T-helper 2 cell treated with Interferon-gamma antibody and Interleukin-4, amounts not matched to agents 5 μg/mL and 100 μg/mL, for 36 hours (primary cell): ENCODE data around the gene PNKD.

ENCODE experiments used
- DNase-seq: peaks from one replicate; pipeline ENCODE4 v3.0.0; 2021; ENCODE audit warnings: low spot score
- H3K27ac Mint-ChIP-seq: one replicate; pipeline ENCODE4 v1.8.0; 2021; ENCODE audit warnings: mild to moderate bottlenecking, mixed read lengths
- H3K27me3 Mint-ChIP-seq: one replicate; pipeline ENCODE4 v1.8.0; 2021; ENCODE audit warnings: low read depth, mixed read lengths
- H3K36me3 Mint-ChIP-seq: one replicate; pipeline ENCODE4 v1.8.0; 2021; ENCODE audit warnings: low read depth, mixed read lengths
- H3K4me1 Mint-ChIP-seq: one replicate; pipeline ENCODE4 v1.8.0; 2021; ENCODE audit warnings: low read depth, mixed read lengths
- H3K4me3 Mint-ChIP-seq: one replicate; pipeline ENCODE4 v1.8.0; 2022; ENCODE audit warnings: mild to moderate bottlenecking, moderate library complexity, mixed read lengths
- H3K9me3 Mint-ChIP-seq: one replicate; pipeline ENCODE4 v1.8.0; 2021; ENCODE audit warnings: mixed read lengths

PNKD gene

GRCh38 chr2:218354850-218355443, 84.6 kb downstream of the PNKD start:
- H3K27me3 Mint-ChIP-seq = peaks cover 4% of the 10 kb centered on the region
- no peaks in the 10 kb centered on the region for H3K36me3 Mint-ChIP-seq
- H3K4me3 Mint-ChIP-seq = no peak overlapping the region
- DNase-seq = no peak
- peaks cover 1% of the 10 kb centered on the region for H3K4me1 Mint-ChIP-seq
- H3K9me3 Mint-ChIP-seq = peaks cover 7% of the 10 kb centered on the region
- no peak overlapping the region for H3K27ac Mint-ChIP-seq

- Mint-ChIP-seq H3K4me1 (peaks cover 1% of the 10 kb centered on the region), H3K36me3 (no peaks in the 10 kb centered on the region), H3K27ac (no peak overlapping the region), H3K27me3 (no peaks in the 10 kb centered on the region), H3K9me3 (no peaks in the 10 kb centered on the region), H3K4me3 (no peak overlapping the region)
- no peak for DNase-seq
Measured at GRCh38 chr2:218357236-218358177, 87.2 kb downstream of the PNKD start.

- no peaks in the 10 kb centered on the region for H3K36me3 Mint-ChIP-seq
- no peak overlapping the region for H3K27ac Mint-ChIP-seq
- no peak overlapping the region for H3K4me3 Mint-ChIP-seq
- no peaks in the 10 kb centered on the region for H3K9me3 Mint-ChIP-seq
- no peak for DNase-seq
- H3K4me1 Mint-ChIP-seq = peaks cover 6% of the 10 kb centered on the region
- H3K27me3 Mint-ChIP-seq = peaks cover 3% of the 10 kb centered on the region
Measured at GRCh38 chr2:218360453-218360852, 90.1 kb downstream of the PNKD start.

- Mint-ChIP-seq H3K4me1 (peaks cover 12% of the 10 kb centered on the region), H3K27ac (no peak overlapping the region), H3K9me3 (no peaks in the 10 kb centered on the region), H3K4me3 (no peak overlapping the region), H3K27me3 (peaks cover 3% of the 10 kb centered on the region), H3K36me3 (no peaks in the 10 kb centered on the region)
- DNase-seq = no peak
Measured at GRCh38 chr2:218362606-218363005, 92.3 kb downstream of the PNKD start.

- H3K36me3 Mint-ChIP-seq = no peaks in the 10 kb centered on the region
Measured at GRCh38 chr2:218363736-218364135, 93.4 kb downstream of the PNKD start.

GRCh38 chr2:218364196-218364595, 93.9 kb downstream of the PNKD start:
- Mint-ChIP-seq H3K27ac (no peak overlapping the region), H3K36me3 (no peaks in the 10 kb centered on the region), H3K27me3 (peaks cover 3% of the 10 kb centered on the region), H3K4me3 (no peak overlapping the region), H3K9me3 (no peaks in the 10 kb centered on the region), H3K4me1 (peaks cover 20% of the 10 kb centered on the region)
- no peak for DNase-seq

More at GRCh38 chr2:218363736-218364135, 93.4 kb downstream of the PNKD start:
- Mint-ChIP-seq H3K27me3 (peaks cover 3% of the 10 kb centered on the region), H3K9me3 (no peaks in the 10 kb centered on the region), H3K4me1 (peaks cover 17% of the 10 kb centered on the region), H3K4me3 (no peak overlapping the region), H3K27ac (no peak overlapping the region)
- DNase-seq = no peak

GRCh38 chr2:218366621-218367414, 96.5 kb downstream of the PNKD start:
- Mint-ChIP-seq H3K27ac (peak overlapping the region; percentile 63), H3K4me3 (peak overlapping the region; percentile 69), H3K9me3 (no peaks in the 10 kb centered on the region), H3K36me3 (no peaks in the 10 kb centered on the region), H3K27me3 (peaks cover 12% of the 10 kb centered on the region), H3K4me1 (peaks cover 29% of the 10 kb centered on the region)
- no peak for DNase-seq

GRCh38 chr2:218367415-218368149, 97.3 kb downstream of the PNKD start:
- DNase-seq = peak; percentile 83
- Mint-ChIP-seq H3K4me1 (peaks cover 29% of the 10 kb centered on the region), H3K9me3 (no peaks in the 10 kb centered on the region), H3K36me3 (no peaks in the 10 kb centered on the region), H3K27ac (peak overlapping the region; percentile 84), H3K4me3 (peak overlapping the region; percentile 69), H3K27me3 (peaks cover 12% of the 10 kb centered on the region)

GRCh38 chr2:218368150-218368528, 97.8 kb downstream of the PNKD start:
- Mint-ChIP-seq H3K4me1 (peaks cover 27% of the 10 kb centered on the region), H3K4me3 (peak overlapping the region; percentile 69), H3K27me3 (peaks cover 12% of the 10 kb centered on the region), H3K27ac (peak overlapping the region; percentile 84), H3K9me3 (no peaks in the 10 kb centered on the region), H3K36me3 (no peaks in the 10 kb centered on the region)
- no peak for DNase-seq

GRCh38 chr2:218368621-218369153, 98.4 kb downstream of the PNKD start:
- Mint-ChIP-seq H3K4me1 (peaks cover 27% of the 10 kb centered on the region), H3K36me3 (no peaks in the 10 kb centered on the region), H3K9me3 (no peaks in the 10 kb centered on the region), H3K4me3 (peak overlapping the region; percentile 69), H3K27ac (no peak overlapping the region), H3K27me3 (peaks cover 12% of the 10 kb centered on the region)
- no peak for DNase-seq

GRCh38 chr2:218369330-218369729, 99.0 kb downstream of the PNKD start:
- no peak overlapping the region for H3K4me3 Mint-ChIP-seq

GRCh38 chr2:218370410-218371063, 100.2 kb downstream of the PNKD start:
- Mint-ChIP-seq H3K27me3 (peaks cover 9% of the 10 kb centered on the region), H3K36me3 (no peaks in the 10 kb centered on the region), H3K4me3 (no peak overlapping the region), H3K9me3 (no peaks in the 10 kb centered on the region), H3K27ac (no peak overlapping the region), H3K4me1 (peaks cover 23% of the 10 kb centered on the region)
- DNase-seq = no peak

More at GRCh38 chr2:218369330-218369729, 99.0 kb downstream of the PNKD start:
- Mint-ChIP-seq H3K27me3 (peaks cover 12% of the 10 kb centered on the region), H3K4me1 (peaks cover 27% of the 10 kb centered on the region), H3K27ac (no peak overlapping the region), H3K36me3 (no peaks in the 10 kb centered on the region), H3K9me3 (no peaks in the 10 kb centered on the region)
- no peak for DNase-seq

GRCh38 chr2:218371983-218372350, 101.6 kb downstream of the PNKD start:
- Mint-ChIP-seq H3K27ac (no peak overlapping the region), H3K36me3 (no peaks in the 10 kb centered on the region), H3K27me3 (peaks cover 9% of the 10 kb centered on the region), H3K4me3 (no peak overlapping the region), H3K9me3 (no peaks in the 10 kb centered on the region), H3K4me1 (peaks cover 20% of the 10 kb centered on the region)
- no peak for DNase-seq
